RWPE2 (cell line): Measurements from ENCODE around the gene SREBF2.

Experiments
- ATAC-seq: fragments of 200-7000 bp; cut with Tn5 transposase; 3 replicates; pipeline ENCODE4 v1.9.1; 2021; ENCODE audit warnings: low read depth
- DNase-seq: peaks from one replicate; pipeline ENCODE4 v3.0.0-alpha.2; 2020; ENCODE audit warnings: low spot score
- H3K27ac ChIP-seq: fragments of 450-650 bp; 2 replicates; pipeline ENCODE4 v1.5.1; 2017; ENCODE audit warnings: mild to moderate bottlenecking; ENCODE audit not compliant: poor library complexity, severe bottlenecking
- H3K27me3 ChIP-seq: fragments of 250-450 bp; sonication (Bioruptor Pico); 2 replicates; pipeline ENCODE4 v1.5.1; 2021; ENCODE audit warnings: mild to moderate bottlenecking, moderate library complexity; ENCODE audit not compliant: insufficient read depth, poor library complexity, severe bottlenecking
- H3K36me3 ChIP-seq: fragments of 250-450 bp; sonication (Bioruptor Pico); 2 replicates; pipeline ENCODE4 v1.5.1; 2020; ENCODE audit warnings: low read depth, mild to moderate bottlenecking, moderate library complexity
- H3K4me1 ChIP-seq: fragments of 250-450 bp; sonication (Bioruptor Pico); 2 replicates; pipeline ENCODE4 v1.5.1; 2021; ENCODE audit warnings: mild to moderate bottlenecking, moderate library complexity; ENCODE audit not compliant: insufficient read depth, poor library complexity, severe bottlenecking
- H3K4me3 ChIP-seq: fragments of 250-450 bp; sonication (Bioruptor Pico); 2 replicates; pipeline ENCODE4 v1.5.1; 2021; ENCODE audit warnings: mild to moderate bottlenecking, moderate library complexity; ENCODE audit not compliant: severe bottlenecking
- H3K9me3 ChIP-seq: fragments of 250-450 bp; sonication (Bioruptor Pico); 2 replicates; pipeline ENCODE4 v1.5.1; 2021; ENCODE audit warnings: mild to moderate bottlenecking, moderate library complexity; ENCODE audit not compliant: severe bottlenecking
- CTCF ChIP-seq: fragments of 450-650 bp; IDR thresholded peaks from one replicate; pipeline ENCODE4 v1.5.1; 2017; ENCODE audit warnings: mild to moderate bottlenecking, moderate library complexity; ENCODE audit not compliant: poor library complexity, severe bottlenecking

SREBF2 gene

GRCh38 chr22:41883400-41883799 lies 50.5 kb downstream of the SREBF2 start:
- no peak for ATAC-seq
- H3K36me3 ChIP-seq: peaks cover 99% of the 10 kb centered on the region
- H3K27me3 ChIP-seq: no peaks in the 10 kb centered on the region
- H3K27ac ChIP-seq: no peak overlapping the region
- no peaks in the 10 kb centered on the region for H3K4me1 ChIP-seq
- H3K4me3 ChIP-seq: no peak overlapping the region
- no peaks in the 10 kb centered on the region for H3K9me3 ChIP-seq
- DNase-seq: no peak
- no peak for TF ChIP-seq CTCF

- Histone ChIP-seq H3K36me3 (peaks cover 99% of the 10 kb centered on the region), H3K9me3 (no peaks in the 10 kb centered on the region), H3K27ac (no peak overlapping the region), H3K27me3 (no peaks in the 10 kb centered on the region), H3K4me3 (no peak overlapping the region), H3K4me1 (no peaks in the 10 kb centered on the region)
- ATAC-seq (no peak), DNase-seq (no peak)
- no peak for TF ChIP-seq CTCF
These were observed 52.2 kb downstream of the SREBF2 start for GRCh38 chr22:41885116-41885515.

DNA sequence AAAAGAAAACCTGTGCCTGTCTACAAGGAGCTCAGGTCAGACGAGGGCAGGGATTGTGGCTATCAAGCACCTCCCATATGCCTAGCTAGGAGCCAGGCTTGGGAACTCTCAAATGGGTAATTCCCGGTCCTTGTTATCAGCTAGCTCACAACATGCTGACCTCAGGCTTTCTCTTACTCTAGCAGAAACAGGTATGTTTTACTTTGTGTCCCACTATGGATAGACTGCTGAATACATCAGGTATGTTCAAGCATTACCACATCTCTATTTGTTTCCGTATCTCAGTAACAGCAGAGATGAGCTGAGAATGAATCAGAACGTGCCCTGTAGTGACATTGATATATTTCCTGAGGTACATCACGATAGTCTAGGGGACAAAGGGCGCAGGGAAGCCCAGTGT lies 52.6 kb downstream of the SREBF2 start:
- ATAC-seq: no peak
- Histone ChIP-seq H3K36me3 (peaks cover 99% of the 10 kb centered on the region), H3K27ac (no peak overlapping the region), H3K4me3 (no peak overlapping the region), H3K27me3 (no peaks in the 10 kb centered on the region), H3K4me1 (no peaks in the 10 kb centered on the region), H3K9me3 (no peaks in the 10 kb centered on the region)
- TF ChIP-seq CTCF: no peak
- no peak for DNase-seq

DNA sequence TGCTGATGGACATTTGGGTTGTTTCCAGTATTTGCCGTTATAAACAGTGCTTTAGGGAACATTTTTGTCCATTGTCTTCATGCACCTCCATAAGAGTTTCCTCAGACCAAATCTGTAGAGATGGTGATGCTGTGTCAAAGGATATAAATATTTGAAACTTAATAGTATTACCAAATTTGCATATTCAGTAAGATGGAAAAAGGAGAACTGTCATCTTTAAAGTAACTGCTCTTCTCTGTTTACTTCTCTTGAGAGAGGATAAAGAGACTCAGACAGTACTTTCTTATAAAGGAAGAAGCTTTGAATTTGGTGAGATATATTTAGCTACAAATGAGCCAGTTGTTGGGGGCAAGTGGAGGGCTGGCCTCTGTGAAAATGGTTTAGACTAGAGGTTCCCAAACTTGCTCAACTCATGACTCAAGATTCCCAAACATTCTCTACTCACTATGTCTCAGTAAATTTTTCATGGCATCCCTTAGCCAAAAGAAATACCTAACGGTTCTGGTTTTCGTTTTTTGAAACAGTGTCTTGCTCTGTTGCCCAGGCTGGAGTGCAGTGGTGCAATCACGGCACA lies 55.8 kb downstream of the SREBF2 start:
- no peaks in the 10 kb centered on the region for H3K9me3 ChIP-seq
- no peak for TF ChIP-seq CTCF
- DNase-seq: no peak
- no peak overlapping the region for H3K27ac ChIP-seq
- ATAC-seq: no peak
- H3K4me1 ChIP-seq: no peaks in the 10 kb centered on the region
- no peaks in the 10 kb centered on the region for H3K27me3 ChIP-seq
- no peak overlapping the region for H3K4me3 ChIP-seq
- peaks cover 95% of the 10 kb centered on the region for H3K36me3 ChIP-seq

DNA sequence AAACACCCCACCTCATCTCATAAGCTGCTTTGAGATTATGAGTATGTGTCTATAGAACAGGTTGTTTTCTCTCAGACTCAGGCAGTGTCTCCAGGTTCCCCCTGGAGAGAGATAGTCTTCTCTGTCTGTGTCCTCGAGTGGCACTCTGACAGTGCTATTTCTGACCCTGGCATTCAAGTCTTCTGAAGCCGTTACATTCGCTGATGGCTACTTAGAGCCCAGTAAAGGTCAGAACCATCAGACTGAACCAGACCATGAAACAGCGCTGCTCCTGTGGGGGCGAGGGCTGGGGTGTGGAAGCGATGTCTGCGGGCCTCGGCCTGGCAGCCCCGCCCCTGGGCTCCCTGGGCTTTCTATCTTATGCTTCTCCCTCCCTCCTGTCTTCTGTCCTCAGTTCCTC lies 58.5 kb downstream of the SREBF2 start:
- H3K9me3 ChIP-seq: no peaks in the 10 kb centered on the region
- no peaks in the 10 kb centered on the region for H3K27me3 ChIP-seq
- H3K4me3 ChIP-seq: no peak overlapping the region
- ATAC-seq: no peak
- TF ChIP-seq CTCF: no peak
- H3K36me3 ChIP-seq: peaks cover 95% of the 10 kb centered on the region
- no peak for DNase-seq
- H3K4me1 ChIP-seq: no peaks in the 10 kb centered on the region
- H3K27ac ChIP-seq: no peak overlapping the region
